ENCODE data around the gene UBC. TPM values are rescaled to one million over a fixed set of nuclear protein-coding genes. Genes with fewer than 3 reads are reported as not detected.
"Not testable (repeated sequence)": the region's sequence is repeated elsewhere in the genome, so short reads cannot be mapped to it uniquely, and the experiment has no call there.

UBC gene
- polyA plus RNA-seq, 10 donors = 759 to 967 (median 819) TPM

- DNase-seq = no peak
Measured at GRCh38 chr12:124898200-124898922, 16.1 kb downstream of the UBC start.

GRCh38 chr12:124896461-124896860 lies 18.0 kb downstream of the UBC start:
- no peak for DNase-seq

- DNase-seq = no peak
Measured at GRCh38 chr12:124893792-124894516, 20.5 kb downstream of the UBC start.

DNA sequence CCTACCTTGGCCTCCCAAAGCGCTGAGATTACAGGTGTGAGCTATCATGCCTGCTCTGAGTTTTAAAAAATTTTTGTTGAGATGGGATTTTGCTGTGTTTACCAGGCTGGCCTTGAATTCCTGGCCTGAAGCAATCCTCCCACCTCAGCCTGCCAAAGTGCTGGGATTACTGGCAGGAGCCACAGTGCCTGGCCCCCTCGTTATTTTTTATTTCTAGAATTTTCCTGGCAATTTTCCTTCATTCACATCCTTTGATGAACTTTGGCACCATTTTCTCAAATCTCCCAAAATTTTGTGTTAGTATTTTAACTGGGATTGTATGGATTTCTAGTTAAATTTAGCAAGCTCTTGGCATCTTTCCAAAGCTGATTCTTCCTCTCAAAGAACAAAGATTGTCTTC lies 26.2 kb downstream of the UBC start:
- peak in 2 of 3 donors; percentile 45 to 58 for DNase-seq

DNA sequence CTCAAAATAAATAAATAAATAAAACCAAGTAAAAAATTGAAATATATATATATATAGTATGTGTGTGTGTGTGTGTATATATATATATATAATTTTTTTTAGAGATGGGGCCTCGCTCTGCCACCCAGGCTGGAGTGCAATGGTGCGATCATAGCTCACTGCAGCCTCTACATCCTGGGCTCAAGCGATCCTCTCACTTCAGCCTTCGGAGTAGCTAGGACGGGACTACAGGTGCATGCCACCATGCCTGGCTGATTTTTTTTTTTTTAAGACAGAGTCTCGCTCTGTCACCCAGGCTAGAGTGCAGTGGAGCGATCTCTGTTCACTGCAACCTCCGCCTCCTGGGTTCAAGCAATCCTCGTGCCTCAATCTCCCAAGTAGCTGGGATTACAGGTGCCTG lies 26.7 kb downstream of the UBC start:
- DNase-seq = not testable (repeated sequence)

GRCh38 chr12:124884587-124885438 lies 29.6 kb downstream of the UBC start:
- DNase-seq = no peak

DNA sequence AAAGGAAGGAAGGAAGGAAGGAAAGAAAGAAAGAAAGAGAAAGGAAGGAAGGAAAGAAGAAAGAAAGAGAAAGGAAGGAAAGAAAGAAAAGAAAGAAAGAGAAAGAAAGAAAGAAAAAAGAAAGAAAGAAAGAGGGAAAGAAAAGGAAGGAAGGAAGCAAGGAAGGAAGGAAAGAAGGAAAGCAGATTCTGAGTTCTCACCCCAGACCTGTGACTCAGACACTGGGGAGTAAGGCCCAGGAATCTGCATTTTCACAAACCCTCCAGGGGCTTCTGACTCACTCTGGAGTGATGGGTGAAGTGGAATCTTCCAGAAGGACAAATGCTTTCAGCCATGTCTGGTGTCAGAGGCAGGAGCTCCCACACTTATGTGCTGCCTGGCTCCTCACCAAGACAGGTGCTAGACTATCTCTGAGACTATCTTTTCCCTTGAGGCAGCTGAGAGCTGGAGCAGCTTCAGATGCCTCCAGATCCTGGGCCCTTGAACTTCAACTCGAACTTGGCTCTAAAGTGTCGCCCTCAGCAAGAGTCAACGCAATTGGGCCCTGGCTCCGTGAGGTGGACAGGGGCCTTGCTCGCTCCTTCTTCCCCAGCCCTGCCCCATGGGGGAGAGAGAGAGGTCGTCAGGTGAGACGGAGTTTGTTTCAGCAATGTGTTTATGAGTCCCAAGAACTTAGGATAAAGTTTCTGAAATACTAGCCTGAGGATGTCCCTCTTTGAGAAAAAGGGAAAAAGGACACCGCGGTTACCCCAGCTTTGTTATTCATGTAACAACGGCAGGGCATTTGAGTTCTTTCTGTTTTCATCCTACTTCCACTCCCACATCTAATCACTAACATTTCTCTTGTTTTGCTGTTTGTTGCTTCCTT lies 31.0 kb downstream of the UBC start:
- no peak for DNase-seq

DNA sequence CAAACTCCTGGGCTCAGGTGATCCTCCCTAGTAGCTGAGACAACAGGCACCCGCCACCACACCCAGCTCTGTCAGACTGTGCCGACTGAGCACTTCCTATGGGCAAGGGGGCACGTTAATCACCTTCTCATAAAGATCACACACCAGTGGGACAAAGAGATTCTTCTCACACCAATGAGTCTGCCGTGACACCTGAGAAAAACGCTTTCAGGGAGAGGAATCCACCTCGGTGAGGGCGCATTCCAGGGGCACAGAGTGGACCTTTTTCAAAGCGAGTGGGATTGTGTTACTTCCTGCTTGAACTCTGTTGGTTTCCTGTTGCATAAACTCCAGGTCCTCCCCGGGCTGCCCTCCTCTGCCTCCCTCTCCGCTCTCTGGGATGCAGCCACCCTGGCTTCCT lies 33.3 kb downstream of the UBC start:
- no peak for DNase-seq

- DNase-seq = not testable (repeated sequence)
Measured at GRCh38 chr12:124880335-124880734, 34.1 kb downstream of the UBC start.

- no peak for DNase-seq
Measured at GRCh38 chr12:124878795-124879516, 35.5 kb downstream of the UBC start.

GRCh38 chr12:124877423-124877822 lies 37.0 kb downstream of the UBC start:
- DNase-seq = no peak

- DNase-seq = no peak
Measured at GRCh38 chr12:124876171-124876570, 38.3 kb downstream of the UBC start.

- no peak for DNase-seq
Measured at GRCh38 chr12:124875803-124876132, 38.7 kb downstream of the UBC start.

GRCh38 chr12:124874988-124875802 lies 39.3 kb downstream of the UBC start:
- DNase-seq = no peak

GRCh38 chr12:124874188-124874587 lies 40.3 kb downstream of the UBC start:
- no peak for DNase-seq

DNA sequence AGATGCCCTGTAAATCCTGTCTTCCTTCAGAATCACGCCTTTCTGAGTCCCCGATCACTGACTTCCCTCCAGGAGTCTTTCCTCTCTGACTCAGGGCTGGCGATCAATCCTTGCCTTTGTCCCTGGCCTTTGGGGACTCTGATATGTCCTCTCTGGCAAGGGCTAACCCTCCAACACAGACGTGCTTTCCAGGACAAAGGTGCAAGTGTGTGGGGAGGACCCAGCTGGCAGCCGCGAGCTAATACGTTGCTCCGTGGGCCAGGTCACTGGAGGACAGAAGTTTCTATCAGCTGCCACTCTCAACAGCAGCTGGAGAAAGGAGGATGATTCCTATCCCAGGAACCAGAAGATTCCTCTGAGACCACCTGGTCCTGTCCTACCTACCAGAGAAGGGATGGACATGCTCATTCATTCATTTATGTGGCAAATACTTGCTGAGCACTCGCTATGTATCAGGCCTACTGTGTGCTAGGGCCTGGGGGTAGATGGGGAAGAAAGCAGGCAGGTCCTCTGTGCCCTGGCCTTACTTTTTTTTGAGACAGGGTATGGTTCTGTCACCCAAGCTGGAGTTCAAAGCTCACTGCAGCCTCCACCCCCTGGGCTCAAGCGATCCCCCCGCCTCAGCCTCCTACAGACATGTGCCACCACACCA lies 42.3 kb downstream of the UBC start:
- no peak for DNase-seq

DNA sequence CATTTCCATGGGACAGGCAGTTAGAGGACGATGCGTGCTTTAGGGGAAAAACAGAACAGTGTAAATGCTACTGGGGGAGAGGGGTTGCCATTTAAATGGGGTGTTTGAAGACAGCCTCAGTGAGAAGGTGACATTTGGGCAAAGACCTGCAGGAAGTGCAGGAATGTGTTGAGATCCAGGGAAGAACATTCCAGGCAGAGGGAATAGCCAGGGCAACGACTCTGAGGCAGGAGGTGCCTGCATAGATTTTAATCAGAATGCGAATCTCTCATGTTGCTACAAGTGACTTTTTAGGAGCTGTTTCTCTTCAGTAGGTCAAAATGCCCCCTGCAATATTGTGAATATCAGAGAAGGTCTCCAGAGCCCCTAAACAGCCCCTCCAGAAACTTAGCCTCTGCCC lies 43.2 kb downstream of the UBC start:
- no peak for DNase-seq

DNA sequence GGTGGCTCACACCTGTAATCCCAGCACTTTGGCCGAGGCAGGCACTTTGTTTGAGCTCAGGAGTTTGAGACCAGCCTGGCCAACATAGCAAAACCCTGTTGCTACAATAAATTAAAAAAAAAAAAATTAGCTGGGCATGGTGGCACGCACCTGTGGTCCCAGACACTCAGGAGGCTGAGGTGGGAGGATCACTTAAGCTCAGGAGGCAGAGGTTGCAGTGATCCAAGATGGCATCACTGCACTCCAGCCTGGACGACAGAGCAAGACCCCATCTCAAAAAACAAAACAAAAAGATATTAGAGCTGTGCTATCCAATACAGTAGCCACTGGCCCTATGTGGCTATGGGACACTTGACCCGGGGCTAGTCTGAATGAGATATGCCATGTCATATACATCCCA lies 43.9 kb downstream of the UBC start:
- no peak for DNase-seq

- DNase-seq = no peak
Measured at GRCh38 chr12:124869059-124869665, 45.3 kb downstream of the UBC start.
